Esophagus mucosa (tissue), 1 donor: ENCODE results near the gene QKI. TPM values are rescaled to one million over a fixed set of nuclear protein-coding genes. Genes with fewer than 3 reads are reported as not detected.
"Not testable (repeated sequence)": the region's sequence is repeated elsewhere in the genome, so short reads cannot be mapped to it uniquely, and the experiment has no call there.

Source experiments
- ATAC-seq: fragments of 200-7000 bp; cut with Tn5 transposase; one replicate; pipeline ENCODE4 v1.9.1; 2020
- total RNA-seq: library from RNA; stranded (reverse); gene quantifications from one replicate; pipeline ENCODE4 v1.2.4, GENCODE V29; 2023
- donor health status: DM: yes; HTN: yes; CAD: no.

Gene QKI
- total RNA-seq, 1 donor from 2014 or later = 39.6 TPM

DNA sequence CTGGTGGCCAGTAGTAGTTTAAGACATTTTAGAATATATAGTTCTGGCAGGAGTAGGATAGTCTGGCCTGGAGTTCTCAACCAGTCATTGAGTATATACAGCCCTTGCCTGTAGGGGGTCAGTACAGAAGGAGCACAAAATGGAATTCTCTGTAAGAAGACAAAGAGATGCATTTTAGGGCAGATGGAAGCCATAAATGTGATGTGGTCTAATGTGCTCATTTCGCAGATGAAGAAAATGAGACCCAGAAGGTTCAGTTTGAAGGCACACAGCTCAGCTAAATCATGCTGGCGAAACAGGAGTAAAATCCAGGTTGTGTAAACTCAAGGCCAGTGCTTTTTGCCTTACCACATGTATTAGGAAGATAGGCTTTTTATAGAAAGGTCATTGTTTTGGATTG is 29.6 kb downstream of the QKI start:
- ATAC-seq = no peak

DNA sequence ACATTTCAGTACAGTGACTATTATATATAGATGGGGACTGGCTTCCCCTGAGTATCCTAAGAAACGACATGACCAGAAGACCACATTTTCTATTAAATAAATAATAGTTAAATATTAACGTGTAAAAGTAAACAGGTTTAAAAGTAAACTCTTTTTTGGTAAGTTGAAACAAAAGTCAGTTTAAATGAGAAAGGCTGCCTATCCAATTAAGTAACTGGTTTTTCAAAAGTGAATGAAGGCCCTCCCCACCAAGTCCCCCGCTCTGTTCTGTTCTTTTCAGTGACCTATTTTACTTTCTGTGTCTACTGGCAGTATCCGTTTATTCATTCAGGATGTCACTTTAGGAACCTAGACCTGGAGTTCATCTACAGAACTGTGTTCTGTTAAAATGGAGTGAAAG is 32.0 kb downstream of the QKI start:
- ATAC-seq = no peak

DNA sequence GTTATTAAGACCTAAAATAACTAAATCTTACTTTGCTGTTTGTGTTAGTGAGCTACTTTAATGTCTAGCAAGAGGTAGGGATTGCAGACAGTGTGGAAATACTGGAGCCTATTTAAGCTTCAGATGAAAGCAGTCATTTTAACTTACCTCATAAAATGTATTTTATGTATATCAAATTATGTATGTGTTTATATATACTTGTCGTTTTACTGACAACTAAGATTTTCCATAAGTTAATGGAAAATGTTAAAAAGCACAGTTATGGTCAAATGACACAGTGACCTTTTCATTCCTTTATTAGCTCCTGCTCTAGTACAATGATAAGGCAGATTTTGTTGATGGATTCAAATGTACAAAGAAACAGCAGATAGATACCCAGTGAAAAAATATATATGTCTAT is 34.6 kb downstream of the QKI start:
- no peak for ATAC-seq

DNA sequence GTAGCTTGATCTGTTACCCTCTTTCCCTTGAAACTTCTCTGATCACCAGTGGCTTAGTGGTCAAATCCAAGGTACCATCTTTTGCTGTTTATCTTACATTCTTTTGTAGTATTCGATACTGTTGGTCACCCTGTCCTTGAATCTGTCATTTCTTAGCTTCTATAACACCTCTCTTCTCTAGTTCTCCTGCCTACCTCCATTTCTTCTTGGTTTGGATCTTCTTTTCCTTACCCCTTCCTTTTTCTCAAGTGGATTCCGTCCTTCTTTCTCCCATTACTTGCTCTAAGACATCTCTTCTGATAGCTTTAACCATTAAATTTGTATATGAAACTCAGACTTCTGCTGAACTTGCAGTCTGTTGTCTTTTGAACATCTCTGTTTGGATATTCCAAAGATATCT is 39.9 kb downstream of the QKI start:
- ATAC-seq = no peak

DNA sequence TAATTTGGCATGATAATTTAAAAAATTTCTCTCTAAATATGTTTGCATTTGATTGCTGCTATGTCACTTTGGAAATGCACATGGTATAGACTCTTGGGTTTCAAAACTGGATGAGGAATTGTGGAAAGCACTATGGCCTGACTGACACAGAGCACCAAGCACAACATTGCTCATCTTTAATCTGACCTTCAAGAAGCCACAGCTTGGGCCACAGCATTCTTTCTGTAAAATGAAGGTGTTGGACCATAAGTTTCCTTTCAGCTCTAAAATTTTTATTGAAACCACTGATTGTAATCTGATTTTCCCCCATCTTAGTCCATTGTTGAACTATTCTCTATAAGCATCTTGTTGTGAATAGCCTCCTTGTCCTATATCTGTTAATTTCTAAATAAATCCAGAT is 41.0 kb downstream of the QKI start:
- ATAC-seq = no peak

DNA sequence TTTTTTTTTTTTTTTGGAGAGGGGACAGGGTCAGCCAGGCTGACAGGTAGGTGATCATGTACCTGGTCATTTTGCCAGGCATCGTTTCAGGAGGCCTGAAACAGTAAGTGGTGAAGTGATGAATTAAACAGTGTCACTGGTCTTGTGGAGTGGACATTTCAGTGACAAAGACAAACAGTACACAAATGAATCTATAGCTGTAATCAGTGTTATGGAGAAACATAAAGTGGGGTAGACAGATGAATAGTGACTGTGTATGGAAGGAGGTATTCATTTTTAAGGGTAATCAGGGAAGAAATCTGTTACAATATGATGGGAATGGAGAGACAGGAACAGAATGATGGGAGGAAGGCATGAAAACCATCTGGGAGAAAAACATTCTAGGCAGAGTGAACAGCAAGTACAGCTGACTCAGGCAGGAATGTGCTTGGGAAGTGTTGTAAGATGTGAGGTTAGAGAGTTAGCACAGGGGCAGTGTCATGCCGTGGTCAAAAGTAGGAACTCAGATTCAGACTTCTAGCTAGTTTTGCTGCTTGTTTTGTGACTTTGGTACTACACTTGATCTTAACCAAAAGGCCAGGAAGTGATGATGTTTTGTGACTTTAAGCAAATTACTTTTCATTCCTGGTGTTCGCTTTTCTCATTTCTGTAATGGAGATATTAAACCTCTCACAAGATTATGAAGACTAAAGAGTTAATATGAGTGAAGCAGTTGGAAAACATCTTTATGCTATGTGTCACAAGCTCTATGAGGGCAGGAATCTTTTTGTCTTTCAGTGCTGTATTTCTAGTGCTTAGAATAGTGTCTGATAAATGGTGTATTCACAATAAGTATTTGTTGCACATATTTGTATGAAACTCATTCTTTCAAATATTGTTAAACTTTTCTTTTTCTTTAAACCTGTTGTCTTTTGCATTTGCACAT is 43.4 kb downstream of the QKI start:
- ATAC-seq = peak; percentile 60

DNA sequence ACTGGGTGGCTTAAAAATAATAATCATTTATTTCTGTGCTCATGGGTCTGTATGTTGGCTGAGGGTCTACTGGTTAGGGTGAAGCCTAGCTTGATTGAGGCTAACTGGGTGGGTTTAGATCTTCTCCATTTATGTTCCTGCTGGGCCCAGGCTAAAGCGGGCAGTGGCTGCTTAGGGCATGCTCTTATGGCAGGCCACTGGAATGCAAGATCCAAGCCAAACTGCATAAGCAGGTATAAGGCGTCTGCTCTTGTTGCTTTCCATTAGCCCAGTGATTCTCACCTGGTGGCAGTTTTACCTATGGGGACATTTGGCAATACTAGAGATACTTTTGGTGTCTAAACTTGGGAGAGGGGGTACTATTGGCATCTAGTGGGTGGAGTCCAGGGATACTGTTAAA is 44.5 kb downstream of the QKI start:
- ATAC-seq = no peak

DNA sequence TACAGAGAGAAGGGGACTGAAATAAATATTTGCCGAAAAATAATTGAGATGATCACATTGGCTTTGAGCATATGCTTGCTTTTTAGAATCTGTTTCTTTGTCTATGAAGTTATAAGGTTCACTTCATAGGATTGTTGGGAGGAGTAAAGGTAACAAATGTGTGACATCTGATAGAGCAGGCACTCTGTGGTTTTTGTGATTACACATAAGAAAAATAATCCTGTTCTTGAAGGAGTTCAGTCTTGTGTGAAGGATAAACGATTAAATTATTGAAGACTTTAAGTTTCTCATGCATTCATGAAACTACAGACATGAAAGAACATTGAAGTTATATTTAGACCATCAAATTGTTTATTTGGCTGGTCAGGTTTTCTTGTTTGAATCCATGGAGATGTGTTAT is 45.0 kb downstream of the QKI start:
- no peak for ATAC-seq

DNA sequence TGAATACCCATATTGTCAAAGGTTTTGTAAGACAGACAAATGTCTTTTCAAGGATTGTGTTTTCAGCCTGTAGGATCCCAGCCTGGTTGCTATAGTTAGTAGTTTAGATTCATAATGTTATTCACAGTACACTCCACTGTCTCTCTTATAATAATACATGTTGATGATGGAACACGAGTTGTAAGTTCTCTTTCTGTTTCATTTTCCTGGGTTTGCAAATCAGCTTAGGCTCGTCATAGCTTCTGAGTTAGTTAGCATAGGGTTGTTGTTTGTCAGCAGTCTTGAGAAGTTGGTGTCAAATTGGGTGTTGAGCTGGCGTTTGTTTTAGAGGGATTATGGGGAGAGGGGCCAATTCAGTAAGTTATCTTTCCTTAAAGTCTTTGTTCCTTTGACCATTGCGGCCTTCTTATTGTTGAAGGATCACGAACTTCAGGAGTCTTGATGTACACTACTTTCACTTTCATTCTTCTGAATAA is 45.8 kb downstream of the QKI start:
- ATAC-seq = peak; percentile 52

DNA sequence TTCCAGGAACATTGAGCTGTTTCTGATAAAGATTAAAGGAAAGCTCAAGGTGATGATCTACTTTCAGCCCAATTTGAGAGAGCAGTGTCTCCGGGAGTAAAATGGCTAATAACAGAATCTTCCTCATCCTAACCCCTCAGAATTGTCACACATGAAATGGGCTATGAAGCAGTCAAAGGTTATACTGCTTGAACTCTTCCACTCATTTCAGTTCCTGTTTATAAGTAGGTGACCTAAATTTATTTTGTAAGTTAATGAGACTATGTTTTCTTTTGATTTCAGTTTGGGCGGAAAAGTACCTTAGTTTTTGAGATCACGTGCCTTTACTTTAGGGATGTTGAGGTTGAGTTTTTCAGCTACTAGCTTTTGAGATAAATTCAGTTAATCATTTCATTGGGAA is 47.2 kb downstream of the QKI start:
- ATAC-seq = no peak

DNA sequence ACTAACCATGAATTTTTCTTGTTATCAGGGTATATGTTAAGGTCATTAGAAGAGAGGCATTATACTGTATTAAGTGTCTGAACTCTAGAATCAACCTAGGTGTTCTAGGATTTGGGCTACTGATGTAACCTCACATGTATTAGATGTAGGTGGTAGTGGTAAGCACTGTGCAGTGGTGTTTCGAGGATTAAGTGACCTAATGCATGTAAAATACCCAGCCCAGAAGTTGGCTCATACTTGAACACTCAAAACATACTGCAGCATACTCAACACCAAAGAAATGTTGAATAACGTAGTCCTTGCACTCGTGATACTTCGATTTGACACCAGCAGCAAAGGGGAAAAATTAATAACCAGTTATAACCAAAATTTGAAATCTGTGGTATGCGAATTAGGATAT is 48.7 kb downstream of the QKI start:
- no peak for ATAC-seq

DNA sequence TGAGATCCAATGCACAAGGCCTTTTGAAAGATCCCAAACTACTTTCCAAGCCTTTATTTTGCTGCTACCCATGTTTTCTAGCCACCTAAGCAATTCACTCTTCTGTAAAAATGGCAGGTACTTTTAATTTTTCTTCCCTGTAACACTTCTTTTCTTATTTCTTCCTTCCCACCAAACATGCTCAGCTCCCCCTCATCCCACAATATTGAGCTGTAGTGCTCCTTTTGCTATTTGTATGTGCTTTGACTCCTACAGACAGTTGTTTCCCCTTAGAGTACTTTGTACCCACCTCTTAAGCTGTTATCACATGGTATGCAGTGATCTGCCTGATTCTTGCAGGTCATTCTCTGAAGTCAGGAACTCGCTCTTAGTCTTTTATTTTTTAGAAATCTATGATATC is 49.3 kb downstream of the QKI start:
- no peak for ATAC-seq

DNA sequence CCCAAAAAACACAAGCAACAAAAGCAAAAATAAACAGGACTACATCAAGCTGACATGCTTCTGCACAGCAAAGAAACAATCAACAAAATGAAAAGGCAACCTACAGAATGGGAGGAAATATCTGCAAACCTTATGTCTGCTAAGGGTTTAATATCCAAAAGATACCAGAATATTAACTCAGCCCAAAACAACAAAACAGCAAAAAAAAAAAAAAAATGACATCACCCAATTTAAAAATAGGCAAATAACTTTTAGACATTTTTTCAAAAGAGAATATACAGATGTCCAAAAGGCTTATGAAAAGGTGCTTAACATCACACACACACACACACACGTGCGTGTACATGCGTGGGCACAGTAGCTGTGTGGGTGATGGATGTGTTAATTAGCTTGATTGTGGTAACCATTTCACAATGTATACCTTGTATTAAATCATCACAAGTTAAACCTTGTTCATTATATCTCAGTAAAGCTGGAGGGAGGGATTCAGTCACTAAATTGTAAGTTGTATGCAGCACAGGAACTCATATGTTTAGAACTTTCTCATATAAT is 52.4 kb downstream of the QKI start:
- peak; percentile 49 for ATAC-seq

DNA sequence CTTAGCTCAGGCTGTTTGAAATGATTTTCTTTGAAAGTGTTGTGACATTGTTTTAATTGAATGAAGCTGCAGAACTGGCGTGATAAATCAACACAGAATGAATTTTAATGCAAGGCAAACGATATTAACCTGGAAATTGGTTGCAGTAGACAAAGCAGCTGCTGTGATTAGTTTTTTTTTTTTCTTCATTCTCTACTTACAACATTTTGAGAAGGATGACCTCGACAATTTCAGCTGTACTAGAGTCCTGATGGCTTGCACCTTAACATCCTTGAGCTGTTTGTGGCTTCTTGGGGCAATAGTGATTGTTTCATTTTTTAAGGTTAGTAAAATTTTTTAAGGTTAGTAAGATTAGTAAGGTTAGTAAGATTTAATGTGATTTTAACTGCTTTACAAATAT is 54.2 kb downstream of the QKI start:
- ATAC-seq = no peak

DNA sequence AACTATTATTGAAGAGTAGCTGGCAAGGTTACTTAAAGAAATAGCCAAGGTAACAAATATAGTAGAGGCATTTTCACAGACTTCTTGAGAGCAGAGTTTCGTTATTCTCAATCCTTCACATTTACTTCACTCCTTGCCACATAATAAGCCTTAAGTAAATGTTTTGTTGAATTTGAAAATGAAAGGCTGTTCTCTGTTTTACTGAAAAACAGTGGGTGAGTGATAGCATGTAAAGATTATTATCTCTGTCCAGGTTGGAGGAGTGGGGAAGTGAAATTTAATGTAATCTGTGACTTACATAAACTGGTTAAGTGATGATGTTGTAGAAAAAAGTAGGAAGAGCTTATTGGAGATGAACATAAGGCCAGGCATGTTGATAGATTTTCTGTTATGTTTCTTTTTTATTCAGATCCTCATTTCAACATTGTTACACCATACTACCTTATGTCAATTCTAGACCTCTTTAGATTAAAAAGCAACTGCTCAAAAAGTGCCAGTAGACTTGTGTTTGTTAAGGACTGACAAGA is 55.0 kb downstream of the QKI start:
- no peak for ATAC-seq

DNA sequence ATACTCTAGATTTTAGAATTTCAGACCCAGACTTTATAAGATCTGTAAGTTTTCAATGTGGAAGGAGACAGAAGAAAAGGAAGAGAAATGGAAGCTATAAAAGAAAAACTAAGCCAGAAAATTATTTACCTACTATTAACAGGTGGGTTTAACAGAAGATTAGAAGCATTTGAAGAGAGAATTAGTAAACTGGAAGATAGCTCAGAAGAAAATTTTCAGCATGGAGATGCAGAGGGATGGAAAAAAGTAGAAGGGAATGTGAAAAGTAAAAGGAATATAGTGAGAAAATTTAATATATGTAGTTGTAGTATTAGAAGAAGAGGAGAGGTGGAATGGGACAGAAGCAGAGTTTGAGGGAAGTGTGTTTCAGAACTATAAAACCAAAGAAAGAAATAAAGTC is 56.1 kb downstream of the QKI start:
- no peak for ATAC-seq

DNA sequence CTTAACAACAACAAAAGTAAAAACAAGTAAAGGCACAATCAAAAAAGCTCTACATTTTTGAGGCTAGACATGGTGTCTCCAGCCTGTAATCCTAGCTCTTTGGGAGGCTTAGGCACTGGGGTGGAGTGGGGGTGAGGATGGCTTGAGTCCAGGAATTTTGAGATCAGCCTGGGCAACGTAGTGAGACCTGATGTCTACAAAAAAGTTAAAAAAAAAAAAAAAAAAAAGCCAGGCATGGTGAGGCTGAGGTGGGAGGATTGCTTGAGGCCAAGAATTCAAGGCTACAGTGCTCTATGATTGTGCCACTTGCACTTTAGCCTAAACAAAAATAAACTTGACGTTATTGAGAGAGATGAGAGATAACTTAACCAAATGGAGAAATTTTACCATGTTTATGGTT is 60.1 kb downstream of the QKI start:
- ATAC-seq = no peak

DNA sequence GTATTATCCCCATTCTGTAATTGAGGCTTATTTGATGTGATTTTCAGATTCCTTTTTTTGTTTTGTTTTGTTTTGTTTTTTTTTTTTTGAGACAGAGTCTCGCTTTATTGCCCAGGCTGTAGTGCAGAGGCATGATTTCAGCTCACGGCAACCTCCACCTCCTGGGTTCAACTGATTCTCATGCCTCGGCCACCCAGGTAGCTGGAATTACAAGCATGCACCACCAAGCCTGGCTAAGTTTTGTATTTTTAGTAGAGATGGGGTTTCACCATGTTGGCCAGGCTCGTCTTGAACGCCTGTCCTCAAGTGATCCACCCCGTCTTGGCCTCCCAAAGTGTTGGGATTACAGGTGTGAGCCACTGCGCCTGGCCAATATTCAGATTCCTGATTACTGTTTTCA is 62.4 kb downstream of the QKI start:
- ATAC-seq = not testable (repeated sequence)

DNA sequence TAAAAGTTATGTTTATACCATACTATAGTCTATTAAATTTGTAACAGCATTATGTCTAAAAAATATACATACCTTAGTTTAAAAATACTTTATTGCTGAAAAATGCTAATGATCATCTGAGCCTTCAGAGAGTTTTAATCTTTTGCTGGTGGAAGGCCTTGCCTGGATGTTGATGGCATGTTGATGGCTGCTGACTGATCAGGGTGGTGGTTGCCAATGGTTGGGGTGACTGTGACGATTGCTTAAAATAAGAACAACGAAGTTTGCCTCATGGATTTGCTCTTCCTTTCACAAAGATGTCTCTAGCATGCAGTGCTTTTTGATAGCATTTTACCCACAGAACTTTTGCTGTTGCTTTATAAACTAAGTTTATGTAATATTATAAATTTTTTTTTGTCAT is 68.6 kb downstream of the QKI start:
- no peak for ATAC-seq

DNA sequence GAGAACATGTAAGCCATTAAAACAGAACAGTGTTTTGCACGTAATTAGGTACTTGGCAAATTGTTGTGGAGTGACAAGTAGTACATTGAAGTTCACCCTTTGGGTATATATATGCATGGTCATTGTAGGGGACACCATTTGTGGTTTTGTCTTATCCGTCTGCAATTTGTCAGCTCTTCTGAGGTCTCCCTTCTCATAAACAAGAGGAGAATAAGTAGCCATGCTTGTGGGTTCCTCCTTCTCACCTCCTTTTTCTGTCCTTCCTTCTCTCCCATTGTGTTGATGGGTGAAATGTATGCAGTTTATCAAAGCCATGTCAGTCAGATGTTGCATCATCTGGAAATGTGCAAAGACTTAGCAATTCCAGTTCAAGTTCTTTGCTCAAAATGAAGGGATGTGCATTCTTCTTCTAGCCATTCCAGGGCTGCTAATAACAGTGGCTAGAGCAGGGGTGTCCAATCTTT is 70.9 kb downstream of the QKI start:
- no peak for ATAC-seq

DNA sequence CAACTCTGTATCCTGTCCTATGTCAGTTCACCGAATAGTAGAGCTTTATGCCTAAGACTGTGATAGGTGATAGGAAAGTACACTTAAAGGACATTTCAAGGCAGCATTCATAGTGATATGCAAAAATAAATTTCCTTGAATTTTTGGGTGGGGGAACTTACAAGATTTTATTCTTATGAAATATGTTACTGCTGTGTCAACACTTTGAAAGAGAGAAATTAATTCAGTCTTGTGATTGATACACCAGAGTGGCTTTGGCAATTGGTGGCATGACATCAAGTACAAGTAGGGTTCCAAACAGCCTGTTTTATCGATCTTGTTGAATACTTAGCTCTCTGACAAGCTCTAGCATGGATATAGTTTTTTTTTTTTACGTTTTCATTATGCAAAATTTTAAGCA is 72.3 kb downstream of the QKI start:
- no peak for ATAC-seq

DNA sequence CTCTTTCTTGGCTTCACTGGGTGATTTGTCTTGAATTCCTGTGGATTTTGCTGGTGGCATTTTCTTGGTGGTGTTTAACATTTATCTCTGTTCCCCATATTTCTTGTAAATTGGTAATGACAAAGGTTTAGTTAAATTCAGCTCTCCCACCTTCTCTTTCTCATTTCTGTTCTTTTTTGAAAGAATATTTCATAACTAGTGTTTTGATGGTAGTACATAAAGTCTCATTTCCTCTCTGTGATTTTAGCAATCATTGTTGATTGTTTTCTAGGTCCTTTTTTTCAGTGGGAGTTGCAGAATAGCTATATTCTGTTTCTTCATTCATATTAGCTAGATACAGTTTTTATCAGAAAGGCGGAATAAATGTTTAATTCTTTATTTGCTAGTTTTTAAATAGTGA is 73.1 kb downstream of the QKI start:
- no peak for ATAC-seq

DNA sequence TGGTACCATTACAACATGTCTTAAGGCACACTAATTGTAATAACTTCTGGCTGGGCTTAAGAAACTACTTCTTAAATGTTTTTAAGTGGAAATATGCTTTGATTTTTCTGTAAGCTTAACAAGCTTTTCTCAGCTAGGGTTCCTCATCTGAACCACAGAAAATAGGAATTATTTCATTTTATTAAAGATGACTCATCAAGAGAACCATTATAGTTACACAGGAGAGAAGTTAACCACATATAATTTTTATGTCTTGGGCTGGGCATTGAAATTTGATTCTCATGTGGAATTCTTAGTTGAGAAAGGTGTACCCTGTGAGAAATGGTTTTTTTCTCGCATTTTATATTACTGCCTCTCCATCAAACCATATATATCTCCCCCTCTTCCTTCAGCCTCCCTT is 75.1 kb downstream of the QKI start:
- ATAC-seq = no peak
